ENCODE results near the gene RCCD1. TPM values are rescaled to one million over a fixed set of nuclear protein-coding genes. Genes with fewer than 3 reads are reported as not detected.

Gene RCCD1
- total RNA-seq, 2 donors from 2014 or later = 6.8 to 9.5 TPM

DNA sequence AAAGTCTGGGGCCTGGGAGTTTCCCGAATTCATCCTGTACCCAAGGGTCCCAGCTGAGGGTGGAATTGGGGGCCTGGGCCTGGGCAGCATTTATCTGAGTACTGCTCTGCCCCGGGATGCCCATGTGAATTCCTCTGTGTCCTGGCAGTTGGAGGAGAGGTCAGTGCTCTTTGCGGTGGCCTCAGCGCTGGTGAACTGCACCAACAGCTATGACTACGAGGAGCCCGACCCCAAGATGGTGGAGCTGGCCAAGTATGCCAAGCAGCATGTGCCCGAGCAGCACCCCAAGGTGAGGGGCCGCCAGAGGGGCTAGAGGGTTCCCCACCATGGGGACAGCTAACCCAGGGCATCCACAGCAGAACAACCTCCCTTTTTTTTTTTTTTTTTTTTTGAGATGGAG is 6.2 kb upstream of the RCCD1 start:
- Histone ChIP-seq H3K27me3 (no peaks in the 10 kb centered on the region), H3K27ac (no peak overlapping the region), H3K4me3 (no peak overlapping the region), H3K4me1 (no peaks in the 10 kb centered on the region), H3K9me3 (no peaks in the 10 kb centered on the region), H3K36me3 (peaks cover 91% of the 10 kb centered on the region)
- TF ChIP-seq CTCF (IDR thresholded peaks at IDR 0.05) = no peak
- no peak for DNase-seq (ENCODE audit: low spot score)

- Histone ChIP-seq H3K4me1 (peaks cover 0 to 3% of the 10 kb centered on the region in 2 donors), H3K27ac (no peak overlapping the region), H3K4me3 (no peak overlapping the region), H3K27me3 (no peaks in the 10 kb centered on the region), H3K36me3 (peaks cover 75% of the 10 kb centered on the region), H3K9me3 (no peaks in the 10 kb centered on the region)
- DNase-seq (ENCODE audit: low spot score) = no peak
- no peak for TF ChIP-seq CTCF (IDR thresholded peaks at IDR 0.05)
Observed at GRCh38 chr15:90949979-90950675, 4.6 kb upstream of the RCCD1 start.

- H3K4me1 ChIP-seq = peaks cover 0 to 9% of the 10 kb centered on the region in 2 donors
- TF ChIP-seq CTCF (IDR thresholded peaks at IDR 0.05) = no peak
Observed at GRCh38 chr15:90950676-90951075, 4.0 kb upstream of the RCCD1 start.

DNA sequence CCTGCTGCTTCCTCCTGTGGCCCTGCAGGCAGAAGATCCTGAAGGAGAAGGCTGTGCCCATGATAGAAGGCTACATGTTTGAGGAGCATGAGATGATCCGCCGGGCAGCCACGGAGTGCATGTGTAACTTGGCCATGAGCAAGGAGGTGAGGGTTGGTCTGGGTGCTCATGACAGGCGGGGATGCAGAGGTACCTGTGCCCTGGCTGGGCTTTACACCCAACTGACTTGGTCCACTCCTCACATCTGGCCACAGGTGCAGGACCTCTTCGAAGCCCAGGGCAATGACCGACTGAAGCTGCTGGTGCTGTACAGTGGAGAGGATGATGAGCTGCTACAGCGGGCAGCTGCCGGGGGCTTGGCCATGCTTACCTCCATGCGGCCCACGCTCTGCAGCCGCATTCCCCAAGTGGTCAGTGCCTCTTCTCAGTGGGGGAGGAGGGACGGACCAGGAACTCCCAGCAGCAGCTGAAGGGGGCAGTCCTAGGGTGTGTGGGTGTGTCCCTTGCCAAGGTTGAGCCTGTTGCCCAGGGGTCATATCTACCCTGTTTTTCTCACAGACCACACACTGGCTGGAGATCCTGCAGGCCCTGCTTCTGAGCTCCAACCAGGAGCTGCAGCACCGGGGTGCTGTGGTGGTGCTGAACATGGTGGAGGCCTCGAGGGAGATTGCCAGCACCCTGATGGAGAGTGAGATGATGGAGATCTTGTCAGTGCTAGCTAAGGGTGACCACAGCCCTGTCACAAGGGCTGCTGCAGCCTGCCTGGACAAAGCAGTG is 1.6 kb upstream of the RCCD1 start:
- no peaks in the 10 kb centered on the region for H3K27me3 ChIP-seq
- H3K9me3 ChIP-seq = no peaks in the 10 kb centered on the region
- no peak overlapping the region for H3K4me3 ChIP-seq
- H3K4me1 ChIP-seq = peaks cover 3 to 31% of the 10 kb centered on the region in 2 donors
- DNase-seq (ENCODE audit: low spot score) = no peak
- peaks cover 51% of the 10 kb centered on the region for H3K36me3 ChIP-seq
- H3K27ac ChIP-seq = no peak overlapping the region
- no peak for TF ChIP-seq CTCF (IDR thresholded peaks at IDR 0.05)

More at GRCh38 chr15:90950676-90951075, 4.0 kb upstream of the RCCD1 start:
- Histone ChIP-seq H3K27me3 (no peaks in the 10 kb centered on the region), H3K4me3 (no peak overlapping the region), H3K9me3 (no peaks in the 10 kb centered on the region), H3K27ac (no peak overlapping the region), H3K36me3 (peaks cover 73% of the 10 kb centered on the region)
- no peak for DNase-seq (ENCODE audit: low spot score)

GRCh38 chr15:90953947-90954711 is 555 bp upstream of the RCCD1 start:
- Histone ChIP-seq H3K4me1 (peaks cover 3 to 33% of the 10 kb centered on the region in 2 donors), H3K27me3 (no peaks in the 10 kb centered on the region), H3K27ac (peak overlapping the region; percentile 89 to 94), H3K9me3 (no peaks in the 10 kb centered on the region), H3K4me3 (peak overlapping the region in 1 of 2 donors; percentile 85), H3K36me3 (peaks cover 42% of the 10 kb centered on the region)
- TF ChIP-seq CTCF (IDR thresholded peaks at IDR 0.05) = no peak
- no peak for DNase-seq (ENCODE audit: low spot score)

All from right atrium auricular region (tissue), 2 donors.